ENCODE results near the gene PTPRN2. TPM values are rescaled to one million over a fixed set of nuclear protein-coding genes. Genes with fewer than 3 reads are reported as not detected.

PTPRN2 gene
- total and polyA plus RNA-seq, 9 of the 15 experiments (the other 6 are each of a cell fraction or from before 2014, with no cell fraction given): not detected

DNA sequence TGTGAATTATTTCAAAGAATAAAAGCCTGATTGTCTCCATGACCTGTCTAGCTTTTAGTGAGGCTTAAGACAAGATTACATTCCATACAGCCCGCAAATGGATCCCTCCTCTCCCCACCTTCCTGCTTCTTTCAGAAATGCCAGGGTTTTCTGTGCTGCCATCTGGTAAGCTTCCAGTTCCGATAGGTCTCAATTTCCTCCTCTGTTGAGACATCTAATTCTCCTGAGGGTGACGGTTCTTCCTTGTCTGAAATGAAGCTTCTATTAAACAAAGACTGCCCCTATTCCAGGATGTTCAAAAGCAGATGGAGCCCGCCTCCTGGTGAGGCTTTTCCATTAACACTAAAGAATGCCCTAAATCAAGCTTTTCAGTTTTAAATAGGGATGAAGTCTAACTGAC lies 295.6 kb downstream of the PTPRN2 start:
- Histone ChIP-seq H2AFZ (ENCODE audit: low read depth, low read length) (no peak overlapping the region), H3K79me2 (ENCODE audit: control insufficient read depth, insufficient read depth, low read length) (no peaks in the 10 kb centered on the region), H3K36me3 (ENCODE audit: control insufficient read depth, insufficient read depth, low read length) (no peaks in the 10 kb centered on the region), H3K9me1 (ENCODE audit: control insufficient read depth, insufficient read depth, low read length) (no peaks in the 10 kb centered on the region), H4K20me1 (replicated peaks; ENCODE audit: control insufficient read depth, insufficient read depth, low read length) (no peaks in the 10 kb centered on the region), H3K9me3 (replicated peaks; ENCODE audit: control insufficient read depth, insufficient read depth, low read depth, low read length) (no peaks in the 10 kb centered on the region; the same call in 1 of the 2 replicates), H3K27ac (ENCODE audit: extremely low read depth, low read depth, low read length) (no peak overlapping the region), H3K9ac (ENCODE audit: insufficient read depth in 1 of 2, low read depth in 2 of 2, low read length in 2 of 2) (no peak overlapping the region), H3K4me1 (replicated peaks in 1 of 2; ENCODE audit: control insufficient read depth in 2 of 2, insufficient read depth in 2 of 2, low read length in 2 of 2) (no peaks in the 10 kb centered on the region), H3K27me3 (ENCODE audit: control insufficient read depth in 2 of 2, insufficient read depth in 2 of 2, low read length in 2 of 2) (peaks cover 0 to 16% of the 10 kb centered on the region in 2 experiments; a peak in 2 of 5 replicates), H3K4me2 (ENCODE audit: insufficient read depth, low read length) (no peak overlapping the region), H3K4me3 (no peak overlapping the region)
- no peak for TF ChIP-seq POLR2B (IDR thresholded peaks at IDR 0.05; ENCODE audit: low read depth, partially characterized antibody)
- no peak for TF ChIP-seq STAT5B (CRISPR knock-in tag; IDR thresholded peaks at IDR 0.05)
- TF ChIP-seq CBX3 (IDR thresholded peaks at IDR 0.05; ENCODE audit: borderline replicate concordance in 1 of 2, low read length in 2 of 2): no peak
- TF ChIP-seq ZNF79 (CRISPR knock-in tag; IDR thresholded peaks at IDR 0.05; ENCODE audit: low read depth): no peak
- TF ChIP-seq FOSL1 (tag; conservative IDR thresholded peaks at IDR 0.05): no peak
- TF ChIP-seq ZNF384 (IDR thresholded peaks at IDR 0.05; ENCODE audit: low read depth, low read length): no peak
- TF ChIP-seq NR1H2 (CRISPR knock-in tag; IDR thresholded peaks at IDR 0.05): no peak
- TF ChIP-seq, protein P1, sequence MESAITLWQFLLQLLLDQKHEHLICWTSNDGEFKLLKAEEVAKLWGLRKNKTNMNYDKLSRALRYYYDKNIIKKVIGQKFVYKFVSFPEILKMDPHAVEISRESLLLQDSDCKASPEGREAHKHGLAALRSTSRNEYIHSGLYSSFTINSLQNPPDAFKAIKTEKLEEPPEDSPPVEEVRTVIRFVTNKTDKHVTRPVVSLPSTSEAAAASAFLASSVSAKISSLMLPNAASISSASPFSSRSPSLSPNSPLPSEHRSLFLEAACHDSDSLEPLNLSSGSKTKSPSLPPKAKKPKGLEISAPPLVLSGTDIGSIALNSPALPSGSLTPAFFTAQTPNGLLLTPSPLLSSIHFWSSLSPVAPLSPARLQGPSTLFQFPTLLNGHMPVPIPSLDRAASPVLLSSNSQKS (CRISPR knock-in tag; IDR thresholded peaks at IDR 0.05): no peak
- TF ChIP-seq, protein P2, sequence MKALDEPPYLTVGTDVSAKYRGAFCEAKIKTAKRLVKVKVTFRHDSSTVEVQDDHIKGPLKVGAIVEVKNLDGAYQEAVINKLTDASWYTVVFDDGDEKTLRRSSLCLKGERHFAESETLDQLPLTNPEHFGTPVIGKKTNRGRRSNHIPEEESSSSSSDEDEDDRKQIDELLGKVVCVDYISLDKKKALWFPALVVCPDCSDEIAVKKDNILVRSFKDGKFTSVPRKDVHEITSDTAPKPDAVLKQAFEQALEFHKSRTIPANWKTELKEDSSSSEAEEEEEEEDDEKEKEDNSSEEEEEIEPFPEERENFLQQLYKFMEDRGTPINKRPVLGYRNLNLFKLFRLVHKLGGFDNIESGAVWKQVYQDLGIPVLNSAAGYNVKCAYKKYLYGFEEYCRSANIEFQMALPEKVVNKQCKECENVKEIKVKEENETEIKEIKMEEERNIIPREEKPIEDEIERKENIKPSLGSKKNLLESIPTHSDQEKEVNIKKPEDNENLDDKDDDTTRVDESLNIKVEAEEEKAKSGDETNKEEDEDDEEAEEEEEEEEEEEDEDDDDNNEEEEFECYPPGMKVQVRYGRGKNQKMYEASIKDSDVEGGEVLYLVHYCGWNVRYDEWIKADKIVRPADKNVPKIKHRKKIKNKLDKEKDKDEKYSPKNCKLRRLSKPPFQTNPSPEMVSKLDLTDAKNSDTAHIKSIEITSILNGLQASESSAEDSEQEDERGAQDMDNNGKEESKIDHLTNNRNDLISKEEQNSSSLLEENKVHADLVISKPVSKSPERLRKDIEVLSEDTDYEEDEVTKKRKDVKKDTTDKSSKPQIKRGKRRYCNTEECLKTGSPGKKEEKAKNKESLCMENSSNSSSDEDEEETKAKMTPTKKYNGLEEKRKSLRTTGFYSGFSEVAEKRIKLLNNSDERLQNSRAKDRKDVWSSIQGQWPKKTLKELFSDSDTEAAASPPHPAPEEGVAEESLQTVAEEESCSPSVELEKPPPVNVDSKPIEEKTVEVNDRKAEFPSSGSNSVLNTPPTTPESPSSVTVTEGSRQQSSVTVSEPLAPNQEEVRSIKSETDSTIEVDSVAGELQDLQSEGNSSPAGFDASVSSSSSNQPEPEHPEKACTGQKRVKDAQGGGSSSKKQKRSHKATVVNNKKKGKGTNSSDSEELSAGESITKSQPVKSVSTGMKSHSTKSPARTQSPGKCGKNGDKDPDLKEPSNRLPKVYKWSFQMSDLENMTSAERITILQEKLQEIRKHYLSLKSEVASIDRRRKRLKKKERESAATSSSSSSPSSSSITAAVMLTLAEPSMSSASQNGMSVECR (CRISPR knock-in tag; IDR thresholded peaks at IDR 0.05): no peak
- no peak for TF ChIP-seq KAT7 (CRISPR knock-in tag; IDR thresholded peaks at IDR 0.05; ENCODE audit: borderline replicate concordance)
- no peak for TF ChIP-seq ARID2 (IDR thresholded peaks at IDR 0.05)
- TF ChIP-seq MECOM (CRISPR knock-in tag; IDR thresholded peaks at IDR 0.05): no peak
- no peak for TF ChIP-seq PCBP2 (IDR thresholded peaks at IDR 0.05; ENCODE audit: low read depth, low read length, poor library complexity, severe bottlenecking)
- TF ChIP-seq SP1 (CRISPR knock-in tag; IDR thresholded peaks at IDR 0.05): no peak
- TF ChIP-seq DNMT1 (IDR thresholded peaks at IDR 0.05): no peak
- TF ChIP-seq ILF3 (IDR thresholded peaks at IDR 0.05; ENCODE audit: borderline replicate concordance): no peak
- no peak for TF ChIP-seq BACH1 (tag; IDR thresholded peaks at IDR 0.05)
- TF ChIP-seq FOXK2 (conservative IDR thresholded peaks at IDR 0.05 in 1 of 2, IDR thresholded peaks at IDR 0.05 in 1 of 2; ENCODE audit: low read depth in 2 of 2): no peak
- TF ChIP-seq, protein P3, sequence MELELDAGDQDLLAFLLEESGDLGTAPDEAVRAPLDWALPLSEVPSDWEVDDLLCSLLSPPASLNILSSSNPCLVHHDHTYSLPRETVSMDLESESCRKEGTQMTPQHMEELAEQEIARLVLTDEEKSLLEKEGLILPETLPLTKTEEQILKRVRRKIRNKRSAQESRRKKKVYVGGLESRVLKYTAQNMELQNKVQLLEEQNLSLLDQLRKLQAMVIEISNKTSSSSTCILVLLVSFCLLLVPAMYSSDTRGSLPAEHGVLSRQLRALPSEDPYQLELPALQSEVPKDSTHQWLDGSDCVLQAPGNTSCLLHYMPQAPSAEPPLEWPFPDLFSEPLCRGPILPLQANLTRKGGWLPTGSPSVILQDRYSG (tag; conservative IDR thresholded peaks at IDR 0.05; ENCODE audit: low read depth): no peak
- ATAC-seq: no peak
- in situ Hi-C loops (cut with MboI) (no loop called here), intact Hi-C loops (cut with micrococcal nuclease) (no loop called here)
- no TSS peak for BruUV-seq (replicated peaks)
- 1% methylated on average over 4 of the region's 4 CpGs for WGBS (ENCODE audit: insufficient coverage, low coverage, missing lambda C conversion rate)
- DNase-seq (ENCODE audit: extremely low read depth in 1 of 4, low spot score in 3 of 4): no peak
- no peak for FAIRE-seq
- ChIA-PET CTCF (ENCODE audit: low intra/inter-chr PET ratio) (no interaction called here), POLR2A (no interaction called here)
